Measurements from ENCODE around the gene SLC38A4. TPM values are rescaled to one million over a fixed set of nuclear protein-coding genes. Genes with fewer than 3 reads are reported as not detected.

Gene SLC38A4
- total RNA-seq, 2 donors from 2014 or later: 0.06 TPM; not detected in 1

DNA sequence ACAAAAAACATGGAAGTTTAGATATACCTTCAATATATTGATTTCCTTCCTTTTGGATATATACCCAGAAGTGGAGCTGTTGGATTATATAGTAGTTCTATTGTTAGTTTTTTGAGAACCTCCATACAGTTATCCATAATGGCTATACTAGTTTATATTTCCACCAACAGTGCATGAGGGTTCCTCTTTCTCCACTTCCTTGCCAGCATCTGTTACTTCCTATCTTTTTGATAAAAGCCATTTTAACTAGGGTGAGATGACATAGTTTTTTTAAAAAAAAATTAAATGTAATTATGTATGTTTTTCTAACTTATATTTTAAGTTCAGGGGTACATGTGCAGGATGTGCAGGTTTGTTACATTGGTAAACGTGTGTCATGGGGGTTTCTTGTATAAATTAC is 10.0 kb upstream of the SLC38A4 start:
- ATAC-seq (replicated peaks): no peak
- Mint-ChIP-seq H3K4me1 (peaks cover 11% of the 10 kb centered on the region), H3K27ac (no peak overlapping the region), H3K36me3 (ENCODE audit: low read depth) (no peaks in the 10 kb centered on the region), H3K4me3 (no peak overlapping the region), H3K27me3 (peaks cover 44% of the 10 kb centered on the region), H3K9me3 (no peaks in the 10 kb centered on the region)

DNA sequence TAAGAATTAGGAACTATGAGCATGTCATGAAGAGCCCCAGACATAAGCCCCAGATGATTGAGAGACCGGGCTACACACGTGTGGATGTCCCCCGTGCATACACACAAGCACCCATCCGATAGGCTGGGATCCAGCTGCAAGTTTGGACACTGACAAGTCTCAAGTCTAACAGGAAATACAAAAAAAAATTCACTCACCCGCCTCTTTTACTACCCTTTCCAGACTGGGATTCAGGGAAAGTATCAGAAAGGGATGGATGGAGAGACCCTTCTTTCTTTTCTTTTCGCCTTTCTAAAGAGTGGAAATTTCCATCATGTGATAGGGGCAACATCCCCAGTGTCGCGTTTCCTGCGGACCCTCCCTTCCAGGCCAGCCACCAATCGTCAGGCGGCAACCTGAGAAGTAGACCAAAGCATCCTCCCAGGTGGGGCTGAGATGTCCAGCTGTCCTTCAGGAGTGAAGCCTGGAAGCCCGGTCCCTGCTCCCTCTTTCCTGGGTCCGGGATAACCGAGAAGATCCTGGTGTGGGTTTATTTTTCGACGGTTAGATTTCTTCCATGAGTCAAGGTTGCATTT is 6.4 kb upstream of the SLC38A4 start:
- H3K4me1 Mint-ChIP-seq: peaks cover 12% of the 10 kb centered on the region
- no peaks in the 10 kb centered on the region for H3K36me3 Mint-ChIP-seq (ENCODE audit: low read depth)
- no peaks in the 10 kb centered on the region for H3K9me3 Mint-ChIP-seq
- no peak overlapping the region for H3K27ac Mint-ChIP-seq
- no peak for ATAC-seq (replicated peaks)
- peak overlapping the region; percentile 54 for H3K4me3 Mint-ChIP-seq
- peaks cover 63% of the 10 kb centered on the region for H3K27me3 Mint-ChIP-seq

- no peak for ATAC-seq (replicated peaks)
- peaks cover 12% of the 10 kb centered on the region for H3K4me1 Mint-ChIP-seq
- peak overlapping the region; percentile 54 for H3K4me3 Mint-ChIP-seq
- no peak overlapping the region for H3K27ac Mint-ChIP-seq
- H3K36me3 Mint-ChIP-seq (ENCODE audit: low read depth): no peaks in the 10 kb centered on the region
- H3K27me3 Mint-ChIP-seq: peaks cover 57% of the 10 kb centered on the region
- no peaks in the 10 kb centered on the region for H3K9me3 Mint-ChIP-seq
Measured at GRCh38 chr12:46831335-46832129, 5.7 kb upstream of the SLC38A4 start.

DNA sequence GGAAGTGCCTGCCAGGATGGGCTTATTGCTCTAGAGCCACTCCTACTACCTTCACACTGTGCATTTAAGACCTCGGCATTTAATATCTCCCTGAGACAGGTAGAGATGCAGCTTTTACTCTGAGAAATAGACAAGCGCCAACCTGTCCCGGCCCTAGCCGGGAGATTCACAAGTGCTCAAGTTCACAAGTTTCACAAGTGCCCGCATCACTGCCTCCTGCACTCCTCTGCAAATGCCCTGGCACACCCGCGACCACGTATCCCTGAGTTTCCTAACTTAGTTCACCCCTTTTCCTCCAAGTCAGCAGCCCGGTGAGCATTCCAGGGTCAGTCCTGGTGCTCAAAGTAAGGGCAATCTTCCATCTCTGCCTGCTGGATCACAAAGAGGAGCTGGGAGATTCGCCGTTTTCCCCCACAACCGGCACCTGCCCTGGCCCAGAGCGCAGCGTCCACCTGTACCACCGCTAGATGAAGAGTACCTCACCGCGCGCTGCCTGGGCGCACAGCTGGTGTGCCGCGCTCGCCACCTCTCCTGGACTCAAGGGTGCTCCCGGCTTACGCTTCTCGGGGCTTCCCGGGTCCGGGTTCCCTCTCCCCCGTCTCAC is 5.0 kb upstream of the SLC38A4 start:
- Mint-ChIP-seq H3K27ac (no peak overlapping the region), H3K4me3 (peak overlapping the region; percentile 54), H3K36me3 (ENCODE audit: low read depth) (no peaks in the 10 kb centered on the region), H3K4me1 (peaks cover 12% of the 10 kb centered on the region), H3K9me3 (no peaks in the 10 kb centered on the region), H3K27me3 (peaks cover 62% of the 10 kb centered on the region)
- no peak for ATAC-seq (replicated peaks)

- H3K27me3 Mint-ChIP-seq: peaks cover 49% of the 10 kb centered on the region
- H3K36me3 Mint-ChIP-seq (ENCODE audit: low read depth): no peaks in the 10 kb centered on the region
- H3K27ac Mint-ChIP-seq: no peak overlapping the region
- no peaks in the 10 kb centered on the region for H3K4me1 Mint-ChIP-seq
- H3K4me3 Mint-ChIP-seq: no peak overlapping the region
- peaks cover 3% of the 10 kb centered on the region for H3K9me3 Mint-ChIP-seq
- no peak for ATAC-seq (replicated peaks)
Measured at GRCh38 chr12:46824709-46825108, 1.1 kb downstream of the SLC38A4 start.

DNA sequence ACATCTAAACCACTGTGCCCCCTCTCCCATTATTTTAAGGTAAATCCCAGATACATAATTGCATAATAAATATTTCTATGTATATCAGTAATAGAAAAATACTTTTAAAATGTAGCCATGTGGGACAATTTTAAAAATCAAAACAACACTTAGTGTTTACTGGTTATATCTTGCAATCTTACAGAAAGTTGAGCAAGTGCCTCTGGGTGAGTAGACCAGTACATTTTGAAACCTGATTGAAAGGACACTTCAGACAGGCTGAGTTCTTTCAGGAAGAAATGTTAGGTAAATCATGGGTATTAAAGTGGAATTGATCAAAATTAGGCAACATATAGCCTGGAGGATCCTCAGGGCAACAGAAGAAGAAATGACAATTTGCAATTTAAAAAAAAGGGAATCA is 7.2 kb downstream of the SLC38A4 start:
- no peak overlapping the region for H3K27ac Mint-ChIP-seq
- no peak overlapping the region for H3K4me3 Mint-ChIP-seq
- H3K36me3 Mint-ChIP-seq (ENCODE audit: low read depth): no peaks in the 10 kb centered on the region
- peaks cover 13% of the 10 kb centered on the region for H3K27me3 Mint-ChIP-seq
- H3K4me1 Mint-ChIP-seq: no peaks in the 10 kb centered on the region
- peaks cover 3% of the 10 kb centered on the region for H3K9me3 Mint-ChIP-seq
- no peak for ATAC-seq (replicated peaks)

- Mint-ChIP-seq H3K9me3 (no peaks in the 10 kb centered on the region), H3K27ac (no peak overlapping the region), H3K4me3 (no peak overlapping the region), H3K36me3 (ENCODE audit: low read depth) (no peaks in the 10 kb centered on the region), H3K27me3 (no peaks in the 10 kb centered on the region), H3K4me1 (peaks cover 6% of the 10 kb centered on the region)
- no peak for ATAC-seq (replicated peaks)
Measured at GRCh38 chr12:46815809-46816208, 10.0 kb downstream of the SLC38A4 start.

- H3K4me3 Mint-ChIP-seq: no peak overlapping the region
- peaks cover 6% of the 10 kb centered on the region for H3K4me1 Mint-ChIP-seq
- H3K9me3 Mint-ChIP-seq: no peaks in the 10 kb centered on the region
- H3K27ac Mint-ChIP-seq: no peak overlapping the region
- no peaks in the 10 kb centered on the region for H3K36me3 Mint-ChIP-seq (ENCODE audit: low read depth)
- no peak for ATAC-seq (replicated peaks)
- no peaks in the 10 kb centered on the region for H3K27me3 Mint-ChIP-seq
Measured at GRCh38 chr12:46814143-46814542, 11.7 kb downstream of the SLC38A4 start.

DNA sequence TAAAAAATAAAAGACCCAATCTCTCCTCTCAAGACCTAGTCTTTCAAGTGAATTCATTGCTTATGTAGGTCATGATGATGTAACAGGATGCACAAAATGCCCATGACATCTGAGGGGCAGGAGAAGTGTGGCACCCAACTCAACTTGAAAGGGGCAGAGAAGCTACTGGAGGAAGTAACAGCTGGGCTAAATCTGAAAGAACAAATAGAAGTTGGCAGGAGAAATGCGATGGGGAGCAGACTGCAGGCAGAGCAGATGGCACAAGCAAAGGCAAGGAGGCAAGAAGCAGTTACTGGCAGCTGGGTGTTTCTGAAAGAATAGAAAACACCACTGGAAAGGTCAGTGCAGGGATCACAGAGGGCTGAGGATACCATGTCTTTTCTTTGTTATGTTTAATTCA is 14.6 kb downstream of the SLC38A4 start:
- H3K36me3 Mint-ChIP-seq (ENCODE audit: low read depth): no peaks in the 10 kb centered on the region
- H3K4me1 Mint-ChIP-seq: peaks cover 6% of the 10 kb centered on the region
- H3K4me3 Mint-ChIP-seq: no peak overlapping the region
- no peak for ATAC-seq (replicated peaks)
- no peaks in the 10 kb centered on the region for H3K9me3 Mint-ChIP-seq
- H3K27ac Mint-ChIP-seq: no peak overlapping the region
- peaks cover 3% of the 10 kb centered on the region for H3K27me3 Mint-ChIP-seq

DNA sequence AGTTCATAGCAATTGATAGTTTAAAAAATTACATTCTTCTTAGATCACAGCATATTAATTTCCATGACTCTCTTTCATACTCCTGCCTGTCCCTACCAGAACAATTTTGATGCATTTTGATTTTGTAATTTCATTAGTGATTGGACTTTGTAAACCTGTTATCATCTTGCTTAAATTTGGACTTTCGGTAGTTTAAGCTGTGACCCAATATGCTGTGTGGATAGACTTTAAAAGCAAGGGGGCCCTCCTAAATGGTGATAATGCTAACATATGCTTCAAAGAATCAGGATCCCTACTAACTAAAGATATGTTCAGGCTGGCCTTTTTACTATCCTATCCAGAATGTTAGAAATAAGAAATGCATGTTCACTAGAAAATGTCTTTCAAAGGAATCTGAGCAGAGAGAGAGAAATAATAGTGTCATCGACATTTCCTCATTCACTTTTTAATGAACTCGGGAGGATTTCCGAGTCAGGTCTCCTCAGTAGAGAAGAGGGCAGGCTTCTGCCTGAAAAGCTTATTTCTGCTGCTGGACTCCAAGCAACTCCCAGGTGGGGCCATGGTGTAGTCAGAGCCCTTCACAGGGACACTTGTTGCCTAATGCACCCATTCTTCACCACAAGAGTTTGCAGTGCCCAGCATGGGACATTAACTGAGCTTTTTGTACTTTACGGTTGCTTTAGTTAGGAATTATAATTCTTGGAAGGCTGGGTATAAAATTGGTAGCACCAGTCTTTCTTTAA is 16.7 kb downstream of the SLC38A4 start:
- no peak overlapping the region for H3K27ac Mint-ChIP-seq
- ATAC-seq (replicated peaks): no peak
- peaks cover 6% of the 10 kb centered on the region for H3K4me1 Mint-ChIP-seq
- H3K36me3 Mint-ChIP-seq (ENCODE audit: low read depth): no peaks in the 10 kb centered on the region
- H3K4me3 Mint-ChIP-seq: no peak overlapping the region
- peaks cover 3% of the 10 kb centered on the region for H3K27me3 Mint-ChIP-seq
- H3K9me3 Mint-ChIP-seq: no peaks in the 10 kb centered on the region

GRCh38 chr12:46808317-46808716 is 17.5 kb downstream of the SLC38A4 start:
- H3K27ac Mint-ChIP-seq: no peak overlapping the region
- no peaks in the 10 kb centered on the region for H3K9me3 Mint-ChIP-seq
- H3K4me3 Mint-ChIP-seq: no peak overlapping the region
- peaks cover 3% of the 10 kb centered on the region for H3K27me3 Mint-ChIP-seq
- no peak for ATAC-seq (replicated peaks)
- peaks cover 6% of the 10 kb centered on the region for H3K4me1 Mint-ChIP-seq
- H3K36me3 Mint-ChIP-seq (ENCODE audit: low read depth): no peaks in the 10 kb centered on the region

DNA sequence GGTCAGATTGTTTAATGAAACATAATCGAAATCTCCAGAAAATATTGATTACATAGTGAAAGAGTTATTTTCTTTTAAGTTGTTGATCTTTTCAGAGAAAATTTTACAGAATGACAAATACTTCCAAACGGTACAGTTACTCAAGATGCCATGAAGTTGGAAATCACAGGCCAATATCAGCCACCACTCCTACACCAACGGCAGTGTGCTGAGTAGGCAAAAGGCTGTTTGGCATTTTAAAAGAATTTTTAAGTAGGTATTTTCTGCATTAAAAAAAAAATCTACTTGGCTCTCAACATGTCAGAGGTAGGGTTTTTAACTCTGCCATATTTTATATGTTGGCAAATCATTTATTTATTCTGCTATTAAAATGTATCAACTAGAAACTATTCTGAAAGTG is 21.7 kb downstream of the SLC38A4 start:
- Mint-ChIP-seq H3K27ac (no peak overlapping the region), H3K4me1 (no peaks in the 10 kb centered on the region), H3K36me3 (ENCODE audit: low read depth) (no peaks in the 10 kb centered on the region), H3K9me3 (no peaks in the 10 kb centered on the region), H3K4me3 (no peak overlapping the region), H3K27me3 (peaks cover 9% of the 10 kb centered on the region)
- ATAC-seq (replicated peaks): no peak

DNA sequence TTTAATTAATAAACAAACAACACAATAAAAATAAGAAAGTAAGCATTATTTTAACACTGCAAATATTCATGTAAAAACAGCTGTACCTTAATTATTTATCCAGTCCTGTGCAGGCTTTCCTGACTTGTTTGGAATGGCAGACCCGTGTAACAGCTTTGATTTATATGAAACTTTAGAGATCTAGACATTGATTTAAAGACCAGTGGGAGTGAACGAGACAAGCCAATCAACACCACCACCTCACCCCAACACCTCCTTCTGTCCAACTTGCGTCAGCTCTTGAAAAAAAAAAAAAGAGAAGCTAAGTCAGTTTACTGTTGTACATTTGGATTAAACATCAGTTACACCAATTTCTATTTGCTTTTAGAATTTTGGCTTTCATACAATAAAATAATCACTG is 22.3 kb downstream of the SLC38A4 start:
- Mint-ChIP-seq H3K4me3 (no peak overlapping the region), H3K36me3 (ENCODE audit: low read depth) (no peaks in the 10 kb centered on the region), H3K27ac (no peak overlapping the region), H3K27me3 (peaks cover 8% of the 10 kb centered on the region), H3K9me3 (no peaks in the 10 kb centered on the region), H3K4me1 (no peaks in the 10 kb centered on the region)
- no peak for ATAC-seq (replicated peaks)

GRCh38 chr12:46801293-46801692 is 24.5 kb downstream of the SLC38A4 start:
- no peaks in the 10 kb centered on the region for H3K36me3 Mint-ChIP-seq (ENCODE audit: low read depth)
- H3K9me3 Mint-ChIP-seq: no peaks in the 10 kb centered on the region
- H3K4me3 Mint-ChIP-seq: no peak overlapping the region
- ATAC-seq (replicated peaks): no peak
- H3K4me1 Mint-ChIP-seq: no peaks in the 10 kb centered on the region
- no peak overlapping the region for H3K27ac Mint-ChIP-seq
- peaks cover 18% of the 10 kb centered on the region for H3K27me3 Mint-ChIP-seq
